KMS-11 (cell line): ENCODE measurements around the gene SRA1.

ENCODE experiments used
- H2AFZ ChIP-seq: fragments of 200-600 bp; sonication (generic); 2 replicates; pipeline ENCODE4 v1.6.1; 2016; ENCODE audit warnings: antibody characterized with exemption, mixed run types, low read depth
- H3K27ac ChIP-seq: fragments of 200-600 bp; sonication (generic); 2 replicates; pipeline ENCODE4 v1.6.1; 2016; ENCODE audit warnings: mild to moderate bottlenecking, mixed run types
- H3K27me3 ChIP-seq: fragments of 200-600 bp; sonication (generic); 2 replicates; pipeline ENCODE4 v1.6.1; 2017; ENCODE audit warnings: mild to moderate bottlenecking, low read depth, mixed run types, moderate library complexity; ENCODE audit not compliant: insufficient read depth
- H3K36me3 ChIP-seq: fragments of 200-600 bp; sonication (generic); 2 replicates; pipeline ENCODE4 v1.6.1; 2017; ENCODE audit warnings: mild to moderate bottlenecking, mixed run types; ENCODE audit not compliant: insufficient read depth
- H3K4me1 ChIP-seq: fragments of 200-600 bp; sonication (generic); 2 replicates; pipeline ENCODE4 v1.6.1; 2016; ENCODE audit warnings: mild to moderate bottlenecking, low read depth, mixed run types; ENCODE audit not compliant: poor library complexity, severe bottlenecking
- H3K4me2 ChIP-seq: fragments of 200-600 bp; sonication (generic); 2 replicates; pipeline ENCODE4 v1.7.0; 2016; ENCODE audit warnings: mild to moderate bottlenecking, mixed run types
- H3K4me3 ChIP-seq: fragments of 200-600 bp; sonication (generic); IDR thresholded peaks from 2 replicates; pipeline ENCODE4 v1.6.1; 2017; ENCODE audit warnings: low read depth, low read length, mixed read lengths; ENCODE audit not compliant: insufficient read depth
- H3K79me2 ChIP-seq: fragments of 200-600 bp; sonication (generic); 2 replicates; pipeline ENCODE4 v1.6.1; 2016; ENCODE audit warnings: low read depth, mixed run types; ENCODE audit not compliant: insufficient read depth
- H3K9ac ChIP-seq: fragments of 200-600 bp; sonication (generic); 2 replicates; pipeline ENCODE4 v1.6.1; 2016; ENCODE audit warnings: mild to moderate bottlenecking, mixed run types
- H4K20me1 ChIP-seq: fragments of 200-600 bp; sonication (generic); 2 replicates; pipeline ENCODE4 v1.6.1; 2016; ENCODE audit warnings: mild to moderate bottlenecking, mixed run types; ENCODE audit not compliant: insufficient read depth
- CTCF ChIP-seq: fragments of 200-600 bp; sonication (generic); conservative IDR thresholded peaks from 2 replicates; pipeline ENCODE4 v1.6.1; 2017; ENCODE audit warnings: low read depth, mild to moderate bottlenecking, antibody characterized with exemption, low read length, moderate library complexity, mixed read lengths

Gene SRA1

DNA sequence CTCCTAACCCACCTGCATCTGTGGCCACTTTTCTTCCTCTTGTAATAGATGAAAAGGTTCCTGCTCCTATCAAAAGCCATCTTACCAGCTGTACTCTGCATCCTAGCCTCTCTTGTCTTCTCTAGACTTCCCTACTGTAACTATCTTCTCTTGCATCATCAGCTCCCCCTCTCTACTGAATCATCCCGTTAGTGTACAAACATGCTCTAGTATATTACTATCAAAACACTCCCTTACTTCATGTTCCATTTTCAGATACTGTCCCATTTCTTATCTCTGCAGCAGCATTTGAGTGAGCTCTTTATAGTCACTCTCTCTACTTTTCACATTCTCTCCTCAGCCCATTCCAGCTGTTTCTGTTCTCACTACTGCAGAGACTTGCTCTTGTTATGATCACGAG, 2.8 kb downstream of the SRA1 start:
- no peak for TF ChIP-seq CTCF
- Histone ChIP-seq H3K4me1 (peaks cover 42% of the 10 kb centered on the region), H3K4me2 (no peak overlapping the region; the same call in 1 of the 2 replicates), H3K27me3 (no peaks in the 10 kb centered on the region), H3K36me3 (no peaks in the 10 kb centered on the region), H2AFZ (no peak overlapping the region), H4K20me1 (no peaks in the 10 kb centered on the region), H3K9ac (no peak overlapping the region), H3K27ac (no peak overlapping the region), H3K4me3 (no peak overlapping the region), H3K79me2 (peaks cover 50% of the 10 kb centered on the region)

GRCh38 chr5:140553657-140554056, 3.6 kb downstream of the SRA1 start:
- Histone ChIP-seq H3K4me2 (0 out of 2 replicates have a peak overlapping the region, but pooled peaks have one; percentile 5), H3K36me3 (no peaks in the 10 kb centered on the region), H3K9ac (no peak overlapping the region), H2AFZ (no peak overlapping the region), H3K27me3 (no peaks in the 10 kb centered on the region), H3K4me3 (no peak overlapping the region), H3K4me1 (peaks cover 42% of the 10 kb centered on the region), H3K79me2 (peaks cover 50% of the 10 kb centered on the region), H4K20me1 (no peaks in the 10 kb centered on the region), H3K27ac (no peak overlapping the region)
- no peak for TF ChIP-seq CTCF

- H3K9ac ChIP-seq: no peak overlapping the region
- H3K27me3 ChIP-seq: no peaks in the 10 kb centered on the region
- no peak for TF ChIP-seq CTCF
- H3K4me2 ChIP-seq: no peak overlapping the region
- no peaks in the 10 kb centered on the region for H3K36me3 ChIP-seq
- no peaks in the 10 kb centered on the region for H4K20me1 ChIP-seq
- H3K4me1 ChIP-seq: peaks cover 36% of the 10 kb centered on the region
- no peak overlapping the region for H3K27ac ChIP-seq
- peaks cover 49% of the 10 kb centered on the region for H3K79me2 ChIP-seq
- H3K4me3 ChIP-seq: no peak overlapping the region
- no peak overlapping the region for H2AFZ ChIP-seq
These were observed 5.4 kb downstream of the SRA1 start for GRCh38 chr5:140551872-140552271.

GRCh38 chr5:140550147-140551079, 6.9 kb downstream of the SRA1 start:
- TF ChIP-seq CTCF: no peak
- no peak overlapping the region for H3K4me3 ChIP-seq
- H3K27me3 ChIP-seq: no peaks in the 10 kb centered on the region
- H3K36me3 ChIP-seq: no peaks in the 10 kb centered on the region
- peaks cover 34% of the 10 kb centered on the region for H3K79me2 ChIP-seq
- no peak overlapping the region for H2AFZ ChIP-seq
- H3K4me1 ChIP-seq: peaks cover 26% of the 10 kb centered on the region
- no peak overlapping the region; the same call in 1 of the 2 replicates for H3K27ac ChIP-seq
- no peak overlapping the region for H3K4me2 ChIP-seq
- H3K9ac ChIP-seq: no peak overlapping the region
- no peaks in the 10 kb centered on the region for H4K20me1 ChIP-seq
